ENCODE measurements around the gene NFKBIE. TPM values are rescaled to one million over a fixed set of nuclear protein-coding genes. Genes with fewer than 3 reads are reported as not detected.

NFKBIE gene
- total and polyA plus RNA-seq, 2 of the 13 experiments (the other 11 are each of a cell fraction or from before 2014, with no cell fraction given), result 6.7 to 14.5 TPM

DNA sequence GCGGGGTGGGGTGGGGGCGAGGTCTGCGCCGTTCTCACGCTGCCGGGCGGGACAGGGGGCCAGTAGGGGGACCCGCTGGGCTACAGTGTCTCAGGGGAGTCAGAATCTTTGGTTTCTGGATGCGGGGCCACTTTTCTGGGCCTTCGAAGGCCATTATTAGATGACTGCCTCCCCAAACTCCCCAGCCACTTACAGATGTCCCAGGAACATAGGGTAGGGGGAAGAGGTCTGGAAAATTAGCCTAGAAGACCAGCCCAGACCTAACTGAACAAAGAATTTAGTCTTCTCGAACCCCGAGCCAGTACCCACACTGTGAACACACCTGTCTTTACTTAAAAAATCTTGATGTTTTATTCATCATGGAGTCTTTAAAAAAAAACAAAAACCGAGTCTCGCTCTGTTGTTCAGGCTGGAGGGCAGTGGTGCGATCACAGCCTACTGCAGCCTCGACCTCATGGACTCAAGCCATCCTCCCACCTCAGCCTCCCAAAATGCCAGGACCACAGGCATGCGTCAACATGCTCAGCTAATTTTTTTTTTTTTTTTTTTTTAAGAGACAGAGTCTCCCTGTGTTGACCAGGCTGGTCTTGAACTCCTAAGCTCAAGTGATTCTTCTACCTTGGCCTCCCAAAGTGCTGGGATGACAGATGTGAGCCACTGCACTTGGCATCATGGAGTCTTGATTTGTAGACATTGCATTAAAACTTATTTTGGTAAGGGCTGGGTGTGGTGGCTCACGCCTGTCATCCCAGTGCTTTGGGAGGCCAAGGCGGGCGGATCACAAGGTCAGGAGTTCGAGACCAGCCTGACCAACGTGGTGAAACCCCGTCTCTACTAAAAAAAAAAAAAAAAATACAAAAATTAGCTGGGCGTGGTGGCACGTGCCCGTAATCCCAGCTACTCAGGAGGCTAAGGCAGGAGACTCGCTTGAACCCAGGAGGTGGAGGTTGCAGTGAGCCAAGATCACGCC, 45.3 kb downstream of the NFKBIE start (continued):
- 0 out of 2 replicates have a peak, but pooled peaks have one; percentile 3 for TF ChIP-seq ZNF891 (CRISPR knock-in tag; IDR thresholded peaks at IDR 0.05)
- TF ChIP-seq ZNF280D (CRISPR knock-in tag; IDR thresholded peaks at IDR 0.05), result no peak
- TF ChIP-seq ZNF883 (CRISPR knock-in tag; IDR thresholded peaks at IDR 0.05; ENCODE audit: not compliant biosample characterization), result no peak
- TF ChIP-seq ZNF674 (CRISPR knock-in tag; IDR thresholded peaks at IDR 0.05; ENCODE audit: low read depth), result no peak

- Histone ChIP-seq H3K27me3 (ENCODE audit: control insufficient read depth in 1 of 2, insufficient read depth in 2 of 2, low read length in 2 of 2) (peaks cover 1 to 22% of the 10 kb centered on the region in 2 experiments; a peak in 4 of 5 replicates), H3K27ac (ENCODE audit: extremely low read length, insufficient read depth, low read length) (peak overlapping the region; percentile 29), H3K4me2 (ENCODE audit: low read depth, low read length) (peak overlapping the region; percentile 82), H3K36me3 (replicated peaks in 1 of 2; ENCODE audit: control insufficient read depth in 1 of 2, insufficient read depth in 2 of 2, low read length in 2 of 2) (no peaks in the 10 kb centered on the region), H3K79me2 (ENCODE audit: insufficient read depth, low read length) (peaks cover 2% of the 10 kb centered on the region), H3K4me3 (replicated peaks in 1 of 3; ENCODE audit: insufficient read depth in 1 of 3, low read depth in 2 of 3, low read length in 3 of 3) (peak overlapping the region; percentile 59 to 72 (median 69)), H3K4me1 (ENCODE audit: insufficient read depth, low read length) (peaks cover 71% of the 10 kb centered on the region), H3K9me3 (ENCODE audit: low read length) (no peaks in the 10 kb centered on the region), H2AFZ (ENCODE audit: low read length) (peak overlapping the region; percentile 65), H4K20me1 (ENCODE audit: insufficient read depth, low read length) (no peaks in the 10 kb centered on the region), H3K9ac (ENCODE audit: insufficient read depth, low read depth, low read length) (peak overlapping the region; percentile 56; the same call in 1 of the 2 replicates)
- DNase-seq (ENCODE audit: low spot score) (peak; percentile 80), ATAC-seq (peak; percentile 77), FAIRE-seq (peak; percentile 58)
- POLR2A ChIA-PET, result interaction anchor here (0.6 to 2.1 kb wide), 11 partner anchors 11 to 63 kb away, joined by 3 to 29 read pairs (median 4); partner anchors contain the start of genes HSP90AB1 and SLC35B2
- intact Hi-C loops (cut with micrococcal nuclease; ENCODE audit: unreplicated experiment), result loop anchor here (2.0 kb wide), 1 partner anchor 14 kb away; no protein-coding TSS in a partner anchor
- CTCF ChIA-PET (ENCODE audit: low intra/inter-chr PET ratio, low total read pairs), result no interaction called here
- BruUV-seq (replicated peaks), result no TSS peak
- in situ Hi-C loops (cut with HindIII; ENCODE audit: extremely low pct_ligation_motif_present, low pct_unique_long_range_greater_than_20kb), result no loop called here
- 2% methylated on average over 16 of the region's 45 CpGs for WGBS (ENCODE audit: low lambda C conversion rate)
- TF ChIP-seq KDM3A (CRISPR knock-in tag; IDR thresholded peaks at IDR 0.05; ENCODE audit: low read depth) (peak; percentile 95), ZFP36 (IDR thresholded peaks at IDR 0.05; ENCODE audit: borderline replicate concordance, low read depth, low read length, partially characterized antibody) (no peak), TGIF2 (CRISPR knock-in tag; IDR thresholded peaks at IDR 0.05) (no peak), ZNF724P (CRISPR knock-in tag; IDR thresholded peaks at IDR 0.05; ENCODE audit: borderline replicate concordance) (peak; percentile 87; the same call in 1 of the 2 replicates), YEATS4 (CRISPR knock-in tag; IDR thresholded peaks at IDR 0.05; ENCODE audit: borderline replicate concordance) (peak; percentile 80), CBX1 (IDR thresholded peaks at IDR 0.05; ENCODE audit: low read depth) (peak; percentile 56), PHF8 (CRISPR knock-in tag; IDR thresholded peaks at IDR 0.05) (peak; percentile 78), NFYC (CRISPR knock-in tag; IDR thresholded peaks at IDR 0.05) (peak; percentile 34; the same call in 1 of the 2 replicates)
- TF ChIP-seq, protein P1, sequence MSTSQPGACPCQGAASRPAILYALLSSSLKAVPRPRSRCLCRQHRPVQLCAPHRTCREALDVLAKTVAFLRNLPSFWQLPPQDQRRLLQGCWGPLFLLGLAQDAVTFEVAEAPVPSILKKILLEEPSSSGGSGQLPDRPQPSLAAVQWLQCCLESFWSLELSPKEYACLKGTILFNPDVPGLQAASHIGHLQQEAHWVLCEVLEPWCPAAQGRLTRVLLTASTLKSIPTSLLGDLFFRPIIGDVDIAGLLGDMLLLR (CRISPR knock-in tag; IDR thresholded peaks at IDR 0.05), result no peak
- TF ChIP-seq, protein P2, sequence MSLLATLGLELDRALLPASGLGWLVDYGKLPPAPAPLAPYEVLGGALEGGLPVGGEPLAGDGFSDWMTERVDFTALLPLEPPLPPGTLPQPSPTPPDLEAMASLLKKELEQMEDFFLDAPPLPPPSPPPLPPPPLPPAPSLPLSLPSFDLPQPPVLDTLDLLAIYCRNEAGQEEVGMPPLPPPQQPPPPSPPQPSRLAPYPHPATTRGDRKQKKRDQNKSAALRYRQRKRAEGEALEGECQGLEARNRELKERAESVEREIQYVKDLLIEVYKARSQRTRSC (CRISPR knock-in tag; IDR thresholded peaks at IDR 0.05; ENCODE audit: low read depth), result 0 out of 2 replicates have a peak, but pooled peaks have one; percentile 57
- TF ChIP-seq, protein P3, sequence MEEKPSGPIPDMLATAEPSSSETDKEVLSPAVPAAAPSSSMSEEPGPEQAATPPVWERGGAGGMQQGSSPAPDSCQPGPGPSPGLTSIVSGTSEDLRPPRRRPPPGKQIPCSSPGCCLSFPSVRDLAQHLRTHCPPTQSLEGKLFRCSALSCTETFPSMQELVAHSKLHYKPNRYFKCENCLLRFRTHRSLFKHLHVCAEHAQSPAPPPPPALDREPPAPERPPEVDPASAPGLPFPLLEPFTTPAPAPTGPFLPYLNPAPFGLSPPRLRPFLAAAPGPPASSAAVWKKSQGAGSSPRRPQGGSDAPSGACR (CRISPR knock-in tag; IDR thresholded peaks at IDR 0.05), result no peak; the same call in 1 of the 2 replicates
Observed at GRCh38 chr6:44219053-44219814, 46.1 kb downstream of the NFKBIE start.

Data from HepG2 (cell line).